Posterior vena cava (tissue), 2 donors: ENCODE data around the gene OLIG1. TPM values are rescaled to one million over a fixed set of nuclear protein-coding genes. Genes with fewer than 3 reads are reported as not detected.

Experiments
- DNase-seq: peaks from one replicate; pipeline ENCODE4 v3.0.0-alpha.2; 2020; ENCODE audit warnings: low spot score
- intact Hi-C, 2 donors: fragments of 100-400 bp; cut with DNase I; formaldehyde crosslinking; loops; one replicate each; pipeline versions ENCODE4 v1.14.1 to v1.14.2; 2022 to 2023
- total RNA-seq, 2 donors: library from RNA; stranded (reverse); fragmentation: NEBNext Ultra II Directional; extraction: Animal tissue kit (Norgen Biotek cat#: 25700); gene quantifications; one replicate each; pipeline ENCODE4 v1.2.1, GENCODE V29; 2021
- donor health status: DM: yes; HTN: yes; CAD: no.
- donor health status: DM: yes; HTN: yes; CAD: no.

OLIG1 gene
- total RNA-seq, 2 donors from 2014 or later: not detected

DNA sequence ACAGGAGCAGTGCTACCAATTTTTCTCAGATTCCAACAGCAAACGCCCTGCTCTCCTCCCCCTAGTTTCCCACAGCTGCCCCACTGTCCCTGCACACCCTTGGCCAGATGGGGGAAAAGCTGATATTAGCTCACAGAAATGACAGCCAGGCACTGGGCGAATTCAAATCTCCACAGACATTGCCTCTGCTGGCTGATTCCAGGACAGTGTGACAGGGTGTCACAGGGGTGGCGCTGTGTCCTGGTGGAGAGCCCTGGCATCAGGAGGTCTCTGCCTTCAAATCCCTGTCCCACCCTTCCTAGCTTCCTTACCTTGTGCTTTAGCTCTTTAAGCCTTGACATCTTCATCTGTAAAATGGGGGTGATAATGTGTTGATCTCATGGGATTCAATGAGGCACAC, 10.4 kb downstream of the OLIG1 start:
- intact Hi-C loops: no loop called here
- no peak for DNase-seq

DNA sequence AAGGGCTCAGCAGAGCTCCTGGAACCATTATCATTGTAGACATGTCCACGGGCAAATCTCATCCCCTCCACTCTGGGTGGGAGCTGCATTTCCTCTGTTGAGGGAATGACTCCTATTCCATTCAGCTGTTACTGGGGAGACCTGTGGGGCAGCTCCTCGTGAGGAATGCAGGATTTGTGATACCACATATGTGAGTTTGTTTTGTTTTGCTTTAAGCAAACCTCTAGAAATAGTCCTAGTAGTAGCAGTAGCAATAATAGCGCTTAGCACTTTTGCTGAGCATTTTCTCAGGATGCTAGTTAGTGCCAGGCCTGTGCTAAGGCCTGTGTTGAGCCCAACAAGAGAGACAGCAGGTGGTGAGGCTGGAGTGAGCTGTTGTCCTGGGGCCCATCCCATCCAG, 10.8 kb downstream of the OLIG1 start:
- no peak for DNase-seq
- intact Hi-C loops: no loop called here

DNA sequence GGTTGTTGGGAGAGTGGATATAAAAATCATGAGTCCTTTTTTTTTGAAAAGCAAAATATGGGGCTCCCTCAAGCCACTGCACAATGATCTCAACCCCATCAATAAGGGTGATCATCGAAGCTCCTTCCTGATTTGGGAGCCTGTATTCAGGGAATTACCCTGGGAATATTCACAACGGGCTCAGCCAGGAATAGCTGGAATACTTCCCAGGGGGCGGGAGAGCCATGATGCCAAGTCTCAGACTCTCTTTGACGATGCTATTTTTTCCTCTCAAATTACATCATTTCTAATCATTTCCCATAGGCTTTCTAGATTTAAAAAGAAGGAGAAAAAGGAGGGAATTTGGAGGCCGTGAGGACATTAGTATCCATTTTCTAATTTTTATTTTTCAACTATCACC, 18.4 kb downstream of the OLIG1 start:
- no peak for DNase-seq
- intact Hi-C loops: no loop called here

GRCh38 chr21:33089395-33090119, 19.6 kb downstream of the OLIG1 start:
- no peak for DNase-seq
- intact Hi-C loops: no loop called here

- no peak for DNase-seq
- intact Hi-C loops: loop anchor here in 1 of 2 donors (1.0 kb wide), 1 partner anchor 30 kb away; no protein-coding TSS in a partner anchor
These were observed 26.5 kb downstream of the OLIG1 start for GRCh38 chr21:33096426-33096825.

DNA sequence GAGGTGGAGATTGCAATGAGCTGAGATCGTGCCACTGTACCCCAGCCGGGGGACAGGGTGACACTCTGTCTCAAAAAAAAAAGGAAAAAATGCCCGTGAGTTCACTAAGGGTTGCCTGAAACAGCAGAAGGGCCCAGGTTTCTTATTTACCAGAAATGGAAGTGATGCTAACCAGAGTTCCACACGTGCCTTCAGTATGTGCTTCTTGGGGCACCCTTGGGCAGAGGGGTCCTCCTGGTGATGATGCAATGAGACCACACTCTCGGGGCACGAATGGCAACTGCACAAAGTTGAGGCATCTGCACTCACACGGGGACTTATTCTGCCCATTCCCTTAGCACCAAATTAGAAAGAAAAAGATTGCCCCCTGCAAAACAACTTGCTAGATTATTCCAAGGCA, 29.2 kb downstream of the OLIG1 start:
- intact Hi-C loops: no loop called here
- DNase-seq: no peak

DNA sequence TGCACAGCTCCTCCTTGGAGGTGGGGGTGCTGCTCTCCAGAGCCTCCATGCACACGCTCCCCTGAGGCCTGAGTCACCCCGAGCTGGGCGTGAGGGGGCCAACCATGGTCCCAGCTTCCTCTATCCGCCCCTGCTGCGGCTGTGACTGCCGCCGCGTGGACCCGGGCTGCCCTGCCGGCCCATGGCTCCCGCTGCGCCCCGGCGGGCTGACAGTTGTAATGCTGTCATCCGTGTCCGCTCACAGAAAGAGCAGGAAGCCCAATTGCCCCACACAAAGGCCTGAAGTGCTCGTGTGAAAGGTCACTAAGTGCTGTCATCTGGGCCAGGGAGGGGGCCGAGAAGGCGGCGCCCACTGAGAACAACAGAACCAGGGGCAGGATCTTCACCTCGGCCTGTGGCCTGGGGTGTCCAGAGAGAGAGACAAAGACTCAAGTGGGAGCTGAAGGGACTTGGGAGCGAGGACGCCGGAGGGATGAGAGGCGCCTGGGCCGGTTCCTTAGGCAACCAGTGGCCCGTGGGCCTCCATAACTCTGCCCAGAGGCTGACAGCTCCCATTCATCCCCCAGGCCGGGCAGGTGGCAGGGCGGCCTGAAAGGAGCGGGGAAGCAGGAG, 31.5 kb downstream of the OLIG1 start:
- intact Hi-C loops: no loop called here
- DNase-seq: no peak

DNA sequence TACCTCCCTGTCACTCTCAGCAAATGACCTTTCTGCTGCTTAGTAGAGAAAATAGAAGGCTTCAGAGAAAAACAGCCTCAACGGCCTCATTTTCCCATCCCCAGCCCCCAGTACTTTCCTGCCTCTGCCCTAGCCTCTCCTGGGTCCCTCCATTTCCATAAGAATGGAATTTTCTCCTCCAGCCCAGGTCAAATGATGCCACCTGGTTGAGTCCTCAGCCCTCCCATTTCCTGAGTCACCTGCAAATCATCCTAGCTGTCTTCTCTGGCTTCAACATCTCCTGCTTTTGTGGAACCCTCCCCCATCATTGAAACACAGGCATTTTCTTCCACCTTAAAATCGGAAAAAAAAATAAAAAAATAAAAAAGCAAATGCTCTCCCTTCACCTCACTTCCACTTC, 35.1 kb downstream of the OLIG1 start:
- intact Hi-C loops: no loop called here
- no peak for DNase-seq

- DNase-seq: no peak
- intact Hi-C loops: no loop called here
These were observed 38.3 kb downstream of the OLIG1 start for GRCh38 chr21:33108228-33108627.

GRCh38 chr21:33109574-33110339, 39.8 kb downstream of the OLIG1 start:
- DNase-seq: no peak
- intact Hi-C loops: no loop called here

GRCh38 chr21:33110340-33110715, 40.4 kb downstream of the OLIG1 start:
- intact Hi-C loops: no loop called here
- no peak for DNase-seq

GRCh38 chr21:33111577-33111976, 41.6 kb downstream of the OLIG1 start:
- no peak for DNase-seq
- intact Hi-C loops: no loop called here

DNA sequence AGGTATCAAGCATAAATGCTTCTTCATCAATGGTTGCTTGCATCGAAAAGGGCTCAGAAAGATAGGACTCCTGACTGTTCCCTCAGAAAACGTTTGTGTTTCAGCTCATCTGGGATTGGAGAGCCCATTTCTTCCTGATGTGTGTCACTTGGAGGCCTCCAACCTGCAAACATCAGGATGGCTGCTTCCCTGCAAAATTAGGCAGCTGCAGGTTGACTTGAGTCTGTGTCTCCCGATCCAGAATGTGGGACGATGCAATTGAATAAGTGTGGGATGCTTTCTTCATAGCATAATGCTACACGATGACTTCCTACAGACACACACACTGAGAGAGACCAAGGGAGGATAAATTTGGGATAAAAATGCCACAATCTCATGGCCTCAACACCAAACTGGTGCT, 42.2 kb downstream of the OLIG1 start:
- intact Hi-C loops: no loop called here

DNA sequence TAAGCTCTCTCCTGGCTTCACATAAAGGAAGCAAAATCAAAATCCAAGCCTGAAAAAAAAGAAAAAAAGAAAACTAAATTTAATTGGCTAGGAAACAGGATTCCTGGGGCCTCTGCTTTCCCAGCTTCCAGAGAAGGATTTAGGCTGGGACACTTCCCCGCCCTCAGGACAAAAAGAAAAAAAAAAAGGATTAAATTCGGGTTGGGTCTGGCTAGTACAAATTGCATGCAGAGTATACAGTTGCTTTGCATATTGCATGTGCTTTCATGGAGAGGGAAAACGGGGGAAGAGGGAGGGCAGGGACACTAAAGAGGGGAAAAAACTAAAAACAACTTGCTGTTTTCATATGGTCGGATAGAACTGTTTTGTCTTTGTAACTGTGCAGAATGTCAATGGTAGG, 42.7 kb downstream of the OLIG1 start:
- intact Hi-C loops: no loop called here

More for the DNA sequence above, 42.2 kb downstream of the OLIG1 start:
- no peak for DNase-seq

DNA sequence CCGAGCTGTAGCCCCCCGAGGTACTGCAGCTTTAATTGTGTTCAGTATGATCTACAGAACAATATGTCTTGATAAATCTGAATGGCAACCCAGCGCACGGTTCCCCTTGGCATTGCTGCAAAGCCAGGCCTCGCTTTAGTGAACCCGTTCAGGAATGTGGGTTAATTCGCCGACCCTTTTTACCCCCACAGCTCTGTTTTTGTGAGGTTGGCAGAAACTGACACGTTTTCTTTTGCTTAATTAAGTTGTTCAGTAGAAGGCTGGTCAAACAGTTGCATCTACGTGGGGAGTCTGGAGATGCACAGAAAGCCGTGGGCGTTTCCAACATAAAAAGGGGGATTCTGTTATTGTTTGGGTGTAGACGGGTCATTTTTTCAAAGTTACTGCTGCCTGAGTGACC, 43.2 kb downstream of the OLIG1 start:
- no peak for DNase-seq
- intact Hi-C loops: no loop called here

More for the DNA sequence above, 42.7 kb downstream of the OLIG1 start:
- DNase-seq: no peak

GRCh38 chr21:33114276-33114675, 44.3 kb downstream of the OLIG1 start:
- DNase-seq: no peak
- intact Hi-C loops: no loop called here

- no peak for DNase-seq
- intact Hi-C loops: no loop called here
These were observed 45.9 kb downstream of the OLIG1 start for GRCh38 chr21:33115631-33116510.

DNA sequence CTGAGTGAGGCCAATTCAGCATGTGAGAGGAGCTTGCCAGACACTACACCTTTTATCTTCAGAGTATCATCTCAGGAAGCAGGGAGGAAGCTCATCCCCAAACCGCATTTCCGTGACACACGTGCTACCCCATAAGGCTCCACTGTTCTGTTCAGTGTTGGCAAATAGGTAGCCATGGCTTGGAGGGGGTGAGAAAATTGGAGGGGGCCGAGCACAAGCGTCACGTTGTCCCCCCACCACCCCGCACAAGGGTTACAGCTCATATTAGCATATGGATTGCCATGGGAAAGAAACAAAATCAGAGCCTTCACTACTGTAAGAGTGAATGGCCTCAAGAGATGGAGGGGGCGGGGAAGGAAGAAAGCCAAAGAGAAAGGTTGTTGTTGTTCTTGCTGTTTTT, 46.7 kb downstream of the OLIG1 start:
- DNase-seq: no peak
- intact Hi-C loops: loop anchor here in 1 of 2 donors (1.0 kb wide), 1 partner anchor 17 kb away; no protein-coding TSS in a partner anchor

GRCh38 chr21:33117101-33117888, 47.4 kb downstream of the OLIG1 start:
- DNase-seq: no peak
- intact Hi-C loops: loop anchor here in 1 of 2 donors (1.0 kb wide), 1 partner anchor 16 kb away; no protein-coding TSS in a partner anchor
